CD4-positive, alpha-beta T cell treated with Interleukin-1 beta for 1 hour (primary cell): ENCODE data around the gene ZNF664.

Source experiments
- DNase-seq, 2 donors: peaks; one replicate each; pipeline ENCODE4 v3.0.0-alpha.2; 2020 to 2022

The ZNF664 gene

GRCh38 chr12:124011435-124012115 is 38.6 kb downstream of the ZNF664 start:
- DNase-seq: no peak

- DNase-seq: no peak
Observed at GRCh38 chr12:124013073-124013472, 40.1 kb downstream of the ZNF664 start.

- no peak for DNase-seq
Observed at GRCh38 chr12:124015494-124016461, 42.8 kb downstream of the ZNF664 start.

- DNase-seq: no peak
Observed at GRCh38 chr12:124017064-124017463, 44.0 kb downstream of the ZNF664 start.

- DNase-seq: no peak
Observed at GRCh38 chr12:124018539-124018938, 45.5 kb downstream of the ZNF664 start.

GRCh38 chr12:124019115-124019514 is 46.1 kb downstream of the ZNF664 start:
- DNase-seq: no peak

- DNase-seq: no peak
Observed at GRCh38 chr12:124020514-124020949, 47.5 kb downstream of the ZNF664 start.

- DNase-seq: no peak
Observed at GRCh38 chr12:124021007-124021406, 48.0 kb downstream of the ZNF664 start.

GRCh38 chr12:124022161-124022560 is 49.1 kb downstream of the ZNF664 start:
- DNase-seq: no peak

GRCh38 chr12:124024263-124024678 is 51.3 kb downstream of the ZNF664 start:
- DNase-seq: no peak

GRCh38 chr12:124024776-124025175 is 51.8 kb downstream of the ZNF664 start:
- DNase-seq: no peak

GRCh38 chr12:124025661-124026060 is 52.6 kb downstream of the ZNF664 start:
- DNase-seq: no peak

GRCh38 chr12:124026755-124027745 is 54.0 kb downstream of the ZNF664 start:
- no peak for DNase-seq

GRCh38 chr12:124027753-124028554 is 54.9 kb downstream of the ZNF664 start:
- DNase-seq: no peak

GRCh38 chr12:124028555-124028925 is 55.5 kb downstream of the ZNF664 start:
- no peak for DNase-seq

- DNase-seq: no peak
Observed at GRCh38 chr12:124030008-124030407, 57.0 kb downstream of the ZNF664 start.

GRCh38 chr12:124030510-124030909 is 57.5 kb downstream of the ZNF664 start:
- DNase-seq: no peak

GRCh38 chr12:124031058-124031457 is 58.0 kb downstream of the ZNF664 start:
- DNase-seq: no peak

GRCh38 chr12:124032265-124032886 is 59.4 kb downstream of the ZNF664 start:
- peak in 1 of 2 donors; percentile 22 for DNase-seq

GRCh38 chr12:124033859-124034258 is 60.8 kb downstream of the ZNF664 start:
- no peak for DNase-seq

- DNase-seq: no peak
Observed at GRCh38 chr12:124034297-124034696, 61.3 kb downstream of the ZNF664 start.
